ENCODE results near the gene PCDH10.
A peak's percentile ranks its signal among the peaks of the same experiment; 100 is the strongest.
"Not testable (repeated sequence)": the region's sequence is repeated elsewhere in the genome, so short reads cannot be mapped to it uniquely, and the experiment has no call there.

The PCDH10 gene

DNA sequence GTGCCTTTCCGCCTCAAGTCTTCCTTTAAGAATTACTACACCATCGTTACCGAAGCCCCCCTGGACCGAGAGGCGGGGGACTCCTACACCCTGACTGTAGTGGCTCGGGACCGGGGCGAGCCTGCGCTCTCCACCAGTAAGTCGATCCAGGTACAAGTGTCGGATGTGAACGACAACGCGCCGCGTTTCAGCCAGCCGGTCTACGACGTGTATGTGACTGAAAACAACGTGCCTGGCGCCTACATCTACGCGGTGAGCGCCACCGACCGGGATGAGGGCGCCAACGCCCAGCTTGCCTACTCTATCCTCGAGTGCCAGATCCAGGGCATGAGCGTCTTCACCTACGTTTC lies 2.2 kb downstream of the PCDH10 start:
- DNase-seq, result peak; percentile 3

- peak; percentile 1 for DNase-seq
Observed at GRCh38 chr4:133151691-133152329, 2.7 kb downstream of the PCDH10 start.

GRCh38 chr4:133152330-133152821 lies 3.3 kb downstream of the PCDH10 start:
- no peak for DNase-seq

DNA sequence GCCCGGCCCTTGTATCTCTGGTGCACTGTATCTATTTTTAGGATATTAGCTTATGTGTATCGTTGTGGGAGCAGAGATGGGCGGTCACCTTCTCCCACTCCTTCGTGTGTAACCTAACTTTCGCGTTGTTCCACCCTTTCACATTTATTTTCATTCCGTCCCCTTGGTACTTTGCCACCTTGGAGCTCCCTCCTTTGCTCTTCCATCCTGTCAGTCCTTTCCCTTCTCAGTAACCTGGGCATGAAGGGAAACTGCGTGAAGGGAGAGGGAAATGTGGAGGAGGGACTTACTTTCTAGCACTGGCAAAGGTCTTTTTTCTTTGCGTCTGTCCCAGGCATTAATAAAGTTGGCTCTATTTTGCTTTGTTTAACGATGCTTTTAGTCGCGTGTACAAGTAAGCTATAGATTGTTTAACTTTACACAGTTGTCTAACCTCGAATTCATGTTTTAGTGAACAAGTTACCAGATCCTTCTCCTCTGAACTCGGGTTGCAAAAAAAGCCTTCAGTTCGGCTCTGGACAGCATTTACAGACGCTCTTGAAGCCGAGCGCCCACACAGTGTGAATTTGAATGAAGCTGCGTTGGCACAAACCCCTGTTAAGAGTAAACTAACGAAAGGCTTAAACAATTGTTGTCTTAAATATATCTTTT lies 3.9 kb downstream of the PCDH10 start:
- no peak for DNase-seq

- DNase-seq, result no peak
Observed at GRCh38 chr4:133154725-133155124, 5.6 kb downstream of the PCDH10 start.

GRCh38 chr4:133156096-133156495 lies 7.0 kb downstream of the PCDH10 start:
- DNase-seq, result no peak

GRCh38 chr4:133156556-133156955 lies 7.5 kb downstream of the PCDH10 start:
- no peak for DNase-seq

DNA sequence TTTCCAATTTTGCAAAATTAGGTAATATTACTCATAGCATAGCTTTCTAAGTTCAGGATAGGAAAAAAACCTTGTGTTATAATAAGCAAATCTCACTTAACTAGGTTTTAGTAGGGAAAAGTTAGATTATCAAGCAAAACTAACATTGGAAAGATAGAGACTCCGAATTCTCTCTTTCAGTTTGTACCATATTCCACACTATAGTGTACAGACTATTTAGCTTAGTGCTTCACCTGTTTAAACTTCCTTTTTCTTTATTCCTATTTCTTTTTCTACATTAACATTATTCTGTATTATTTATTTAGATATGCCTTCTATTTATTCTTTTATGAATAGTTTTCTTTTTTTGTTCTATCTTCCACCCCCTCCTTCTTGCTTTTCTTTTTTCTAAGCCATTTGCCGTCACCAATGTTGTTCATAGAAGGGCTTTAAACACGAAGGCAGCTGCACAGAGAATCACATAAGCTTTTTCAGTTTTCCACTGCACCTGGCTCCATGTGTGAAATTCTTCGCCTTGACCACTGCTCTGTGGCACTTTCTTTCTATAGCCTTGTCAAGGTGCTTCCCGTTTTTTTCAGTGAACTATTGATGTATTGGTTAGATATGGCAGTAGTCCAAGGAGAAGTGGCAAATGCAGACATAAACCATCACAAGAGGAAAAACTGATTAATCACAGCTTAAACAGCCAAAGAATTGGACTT lies 8.5 kb downstream of the PCDH10 start:
- no peak for DNase-seq

DNA sequence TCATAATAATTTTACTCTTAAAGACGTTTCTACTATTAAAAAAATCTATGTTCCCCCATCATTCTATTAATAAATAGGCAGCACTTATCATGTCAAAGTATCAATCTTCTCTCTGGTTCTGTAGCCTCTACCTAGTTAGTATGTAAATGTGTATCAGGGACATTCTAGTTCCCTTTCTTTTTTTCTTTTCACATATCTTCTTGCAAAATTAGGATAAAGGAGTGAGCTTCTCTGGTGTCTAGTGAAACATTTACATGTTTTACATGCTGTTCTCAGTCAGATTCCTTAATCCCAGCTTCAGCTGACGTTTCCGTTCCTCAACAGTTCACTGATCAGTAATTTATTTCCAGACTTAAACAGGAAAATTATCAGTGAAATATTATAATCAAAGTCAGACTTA lies 11.8 kb downstream of the PCDH10 start:
- no peak for DNase-seq

GRCh38 chr4:133161570-133162295 lies 12.6 kb downstream of the PCDH10 start:
- no peak for DNase-seq

GRCh38 chr4:133162941-133163340 lies 13.8 kb downstream of the PCDH10 start:
- DNase-seq, result no peak

GRCh38 chr4:133178956-133179355 lies 29.9 kb downstream of the PCDH10 start:
- no peak for DNase-seq

GRCh38 chr4:133186210-133186609 lies 37.1 kb downstream of the PCDH10 start:
- no peak for DNase-seq

GRCh38 chr4:133186845-133187244 lies 37.8 kb downstream of the PCDH10 start:
- no peak for DNase-seq

DNA sequence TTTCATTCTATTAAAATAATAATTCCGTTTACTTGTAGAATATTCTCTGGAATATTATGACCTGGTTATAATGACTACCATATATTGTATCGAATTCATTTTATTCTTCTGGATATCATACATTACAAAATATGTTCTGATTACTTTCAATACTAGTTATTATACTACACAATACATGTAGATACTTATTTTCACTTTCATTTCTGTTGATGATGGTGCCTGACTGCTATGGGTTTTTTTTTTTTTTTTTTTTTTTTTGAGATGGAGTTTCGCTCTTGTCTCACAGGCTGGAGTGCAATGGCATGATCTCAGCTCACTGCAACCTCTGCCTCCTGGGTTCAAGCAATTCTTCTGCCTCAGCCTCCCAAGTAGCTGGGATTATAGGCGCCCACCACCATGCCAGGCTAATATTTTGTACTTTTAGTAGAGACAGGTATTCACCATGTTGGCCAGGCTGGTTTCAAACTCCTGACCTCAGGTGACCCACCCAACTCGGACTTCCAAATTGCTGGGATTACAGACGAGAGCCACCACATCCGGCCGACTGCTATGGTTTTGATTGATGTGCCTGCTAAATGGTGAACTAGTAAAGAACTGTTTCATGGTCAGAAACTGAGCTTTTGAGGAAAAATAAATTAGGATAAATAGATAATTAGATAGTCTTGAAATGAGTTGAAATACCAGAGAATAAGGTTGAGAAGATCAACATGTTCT lies 39.5 kb downstream of the PCDH10 start:
- DNase-seq, result no peak

GRCh38 chr4:133189147-133189517 lies 40.0 kb downstream of the PCDH10 start:
- no peak for DNase-seq

GRCh38 chr4:133190098-133190497 lies 41.0 kb downstream of the PCDH10 start:
- no peak for DNase-seq

DNA sequence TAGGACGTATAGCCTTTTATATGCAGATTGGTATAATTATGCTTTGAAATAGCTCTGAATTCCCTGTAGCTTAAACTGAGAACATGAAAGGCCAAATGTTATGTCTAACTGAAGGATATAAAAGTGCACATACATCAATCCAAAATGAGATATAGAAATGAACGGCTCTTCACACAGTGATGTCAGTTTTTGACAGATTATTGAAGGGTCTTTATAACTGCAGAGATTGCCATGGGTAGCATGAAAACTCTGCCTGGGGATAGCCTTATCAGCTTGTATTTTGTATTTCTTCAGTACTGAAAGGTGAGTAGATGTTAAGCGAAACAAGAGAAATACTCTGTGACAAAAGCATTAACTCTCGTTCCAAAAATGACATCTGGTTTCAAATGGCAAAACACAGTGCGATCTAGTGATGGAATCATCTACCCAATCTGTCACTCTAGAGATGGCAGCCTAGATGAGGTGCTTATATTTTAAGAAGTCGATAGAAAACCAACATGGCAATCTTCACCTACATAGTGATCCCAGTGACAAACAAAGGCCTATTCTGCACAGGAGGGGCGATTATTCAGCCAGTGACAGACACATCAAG lies 59.7 kb downstream of the PCDH10 start:
- DNase-seq, result no peak

DNA sequence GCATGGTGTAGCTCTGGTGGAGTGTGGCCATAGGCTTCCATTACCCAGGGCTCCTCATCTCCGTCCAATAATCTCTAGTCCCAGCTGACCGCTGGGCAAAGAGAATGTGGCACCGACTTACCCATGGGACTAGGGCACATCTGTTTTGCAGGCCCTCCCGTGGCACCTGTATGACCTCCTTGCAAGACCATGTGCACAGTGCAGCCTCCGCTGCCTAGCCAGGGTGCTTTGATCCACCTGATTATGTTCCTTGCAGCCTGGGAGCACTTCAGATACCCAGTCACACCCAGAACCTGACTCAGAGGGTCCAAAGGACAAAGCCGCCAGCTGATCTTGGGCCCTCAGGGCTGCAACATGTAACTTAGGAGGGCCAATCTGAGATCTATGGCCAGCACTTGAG lies 84.8 kb downstream of the PCDH10 start:
- DNase-seq, result no peak

- DNase-seq, result not testable (repeated sequence)
Observed at GRCh38 chr4:133240451-133240850, 91.4 kb downstream of the PCDH10 start.
